HG02840 (cell line): ENCODE results near the gene CLEC11A.
"Not testable (repeated sequence)": the region's sequence is repeated elsewhere in the genome, so short reads cannot be mapped to it uniquely, and the experiment has no call there.

Experiments used
- ATAC-seq: cut with Tn5 transposase; IDR thresholded peaks from one replicate; pipeline ENCODE4 v1.9.1; 2021; ENCODE audit warnings: mild to moderate bottlenecking, moderate library complexity, moderate number of reproducible peaks; ENCODE audit not compliant: unreplicated experiment, low FRiP score

Gene CLEC11A

DNA sequence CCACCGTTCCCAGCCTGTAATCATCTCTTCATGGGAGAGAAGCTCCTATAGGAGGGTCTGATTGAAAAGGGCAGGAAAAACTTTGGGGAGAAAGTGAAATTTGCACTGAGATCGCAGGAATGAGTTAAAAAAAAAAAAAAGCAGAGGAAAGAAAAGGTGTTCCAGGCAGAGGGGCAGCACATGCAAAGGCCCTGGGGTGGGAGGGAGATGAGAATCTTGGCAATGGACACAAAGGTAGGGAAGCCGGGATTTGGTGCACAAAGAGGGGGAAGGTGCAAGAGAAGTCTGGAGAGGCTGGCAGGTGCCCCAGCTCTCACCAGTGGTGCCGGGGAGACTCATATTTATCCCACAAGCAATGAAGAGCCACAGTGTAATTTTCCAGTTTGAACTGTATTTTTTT is 30.7 kb downstream of the CLEC11A start:
- no peak for ATAC-seq

DNA sequence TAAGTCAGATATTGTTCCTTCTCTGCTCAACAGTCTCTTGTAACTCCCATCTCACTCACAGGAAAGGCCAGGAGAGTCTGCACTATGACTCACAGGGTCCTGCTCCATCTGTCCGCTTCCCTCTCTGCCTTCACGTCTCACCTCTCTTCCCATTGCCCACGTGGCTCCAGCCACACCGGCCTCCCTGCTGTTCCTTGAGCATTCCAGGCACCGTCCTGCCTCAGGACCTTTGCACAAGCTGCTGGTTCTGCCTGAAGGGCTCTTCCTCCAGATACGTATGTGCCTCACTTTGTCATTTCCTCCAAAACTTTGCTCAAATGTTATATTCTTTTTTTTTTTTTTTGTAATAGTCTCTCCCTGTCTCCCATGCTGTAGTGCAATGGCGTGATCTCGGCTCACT is 33.1 kb downstream of the CLEC11A start:
- ATAC-seq: not testable (repeated sequence)

DNA sequence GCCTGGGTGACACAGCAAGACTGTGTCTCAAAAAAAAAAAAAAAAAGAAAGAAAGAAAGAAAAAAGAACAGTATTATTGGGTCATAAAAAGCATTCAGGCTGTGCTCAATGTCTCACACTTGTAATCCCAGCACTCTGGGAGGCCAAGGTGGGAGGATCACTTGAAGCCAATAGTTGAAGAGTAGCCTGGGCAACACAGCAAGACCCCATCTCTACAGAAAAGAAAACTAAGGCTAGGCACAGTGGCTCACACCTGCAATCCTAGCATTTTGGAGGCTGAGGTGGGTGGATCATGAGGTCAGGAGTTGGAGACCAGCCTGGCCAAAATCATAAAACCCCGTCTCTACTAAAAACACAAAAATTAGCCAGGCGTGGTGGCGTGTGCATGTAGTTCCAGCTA is 34.5 kb downstream of the CLEC11A start:
- ATAC-seq: not testable (repeated sequence)

DNA sequence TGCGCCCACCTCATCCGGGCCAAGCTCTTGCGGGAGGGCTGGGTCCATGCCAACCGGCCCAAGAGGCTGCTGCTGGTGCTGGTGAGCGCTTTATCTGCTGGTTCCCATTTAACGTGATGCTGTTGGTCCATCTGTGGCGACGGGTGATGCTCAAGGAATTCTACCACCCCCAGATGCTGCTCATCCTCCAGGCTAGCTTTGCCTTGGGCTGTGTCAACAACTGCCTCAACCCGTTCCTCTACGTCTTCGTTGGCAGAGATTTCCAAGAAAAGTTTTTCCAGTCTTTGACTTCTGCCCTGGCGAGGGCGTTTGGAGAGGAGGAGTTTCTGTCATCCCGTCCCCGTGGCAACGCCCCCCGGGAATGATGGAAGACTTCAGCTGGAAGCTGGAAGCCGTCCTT is 35.9 kb downstream of the CLEC11A start:
- not testable (repeated sequence) for ATAC-seq

DNA sequence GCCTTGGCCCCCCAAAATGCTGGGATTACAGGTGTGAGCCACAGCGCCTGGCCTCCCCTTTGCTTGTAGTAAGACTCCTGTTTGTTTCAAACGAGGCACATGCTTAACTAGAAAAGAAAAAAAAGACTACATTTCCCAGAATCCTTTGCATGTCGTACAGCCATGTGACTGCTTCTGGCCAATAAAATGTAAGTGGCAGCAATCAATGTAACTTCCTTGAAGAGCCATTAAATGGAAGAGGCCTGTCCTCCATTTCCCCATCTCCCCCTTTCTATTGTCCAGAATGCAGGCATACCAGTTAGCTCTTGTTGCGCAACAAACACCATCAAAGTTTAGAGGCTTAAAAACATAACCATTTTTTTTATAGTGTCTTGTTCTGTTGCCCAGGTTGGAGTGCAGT is 36.7 kb downstream of the CLEC11A start:
- ATAC-seq: no peak

DNA sequence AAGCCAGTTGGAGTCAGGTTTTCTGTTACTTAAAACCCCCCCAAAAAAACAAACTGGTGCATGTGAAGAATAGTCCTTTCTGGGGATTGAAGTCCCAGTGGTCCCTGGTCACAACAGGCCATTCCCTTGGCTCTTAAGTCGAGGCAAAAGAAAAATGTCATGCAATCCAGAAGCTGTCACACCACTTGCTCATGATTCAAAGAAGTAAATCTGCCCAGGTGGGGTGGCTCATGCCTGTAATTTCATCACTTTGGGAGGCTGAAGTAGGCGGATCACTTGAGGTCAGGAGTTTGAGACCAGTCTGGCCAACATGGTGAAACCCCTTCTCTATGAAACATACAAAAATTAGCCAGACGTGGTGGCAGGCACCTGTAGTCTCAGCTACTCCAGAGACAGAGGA is 38.3 kb downstream of the CLEC11A start:
- ATAC-seq: not testable (repeated sequence)

DNA sequence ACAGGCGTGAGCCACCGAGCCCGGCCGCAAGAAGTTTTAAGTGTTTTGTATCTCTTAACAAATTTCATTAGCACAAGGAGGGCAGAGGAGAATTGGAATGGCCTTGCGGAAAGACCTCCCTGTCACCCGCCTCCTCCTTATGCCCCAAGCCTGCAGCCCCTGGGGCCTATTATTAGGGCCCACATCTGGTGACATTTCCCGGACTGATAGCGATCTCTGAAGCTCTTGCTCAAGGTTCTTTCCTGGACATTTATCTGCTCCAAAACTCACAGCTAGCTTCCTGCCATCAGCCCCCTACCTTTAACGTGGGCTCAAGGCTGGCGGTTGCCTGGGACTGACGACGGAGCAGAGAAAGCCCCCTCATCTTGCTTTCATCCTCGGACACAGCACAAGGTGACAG is 40.4 kb downstream of the CLEC11A start:
- ATAC-seq: not testable (repeated sequence)

DNA sequence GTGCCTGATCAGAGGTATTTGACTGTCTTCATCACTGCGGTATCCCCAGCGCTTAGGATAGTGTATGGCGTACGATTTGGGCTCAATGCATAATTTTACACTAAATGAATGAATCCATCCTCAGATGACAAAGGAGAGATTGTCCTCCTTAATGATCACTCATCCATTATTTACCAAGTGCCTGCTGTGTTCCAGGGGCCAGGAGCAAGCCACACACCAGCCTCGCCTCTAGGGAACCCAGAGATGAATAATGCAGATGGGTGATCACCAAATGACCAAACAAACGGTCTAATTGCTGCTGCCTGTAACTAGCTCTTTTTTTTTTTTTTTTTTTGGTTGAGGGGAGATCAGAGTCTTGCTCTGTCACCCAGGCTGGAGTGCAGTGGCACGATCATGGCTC is 41.2 kb downstream of the CLEC11A start:
- ATAC-seq: no peak

DNA sequence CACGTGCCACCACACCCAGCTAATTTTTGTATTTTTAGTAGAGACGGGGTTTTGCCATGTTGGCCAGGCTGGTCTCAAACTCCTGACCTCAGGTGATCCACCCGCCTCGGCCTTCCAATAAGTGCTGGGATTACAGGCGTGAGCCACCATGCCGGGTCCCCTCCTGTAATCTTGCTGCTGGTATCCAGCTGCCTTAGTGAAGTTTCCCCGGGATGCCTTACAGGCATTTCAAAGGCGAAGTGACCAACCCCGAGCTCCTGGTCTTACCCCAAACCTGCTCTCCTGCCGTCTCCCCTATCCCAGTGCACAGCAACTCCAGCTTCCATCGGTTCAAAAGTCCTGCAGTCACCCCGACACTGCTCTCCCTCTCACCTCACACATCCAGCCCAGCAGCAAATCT is 43.6 kb downstream of the CLEC11A start:
- not testable (repeated sequence) for ATAC-seq

DNA sequence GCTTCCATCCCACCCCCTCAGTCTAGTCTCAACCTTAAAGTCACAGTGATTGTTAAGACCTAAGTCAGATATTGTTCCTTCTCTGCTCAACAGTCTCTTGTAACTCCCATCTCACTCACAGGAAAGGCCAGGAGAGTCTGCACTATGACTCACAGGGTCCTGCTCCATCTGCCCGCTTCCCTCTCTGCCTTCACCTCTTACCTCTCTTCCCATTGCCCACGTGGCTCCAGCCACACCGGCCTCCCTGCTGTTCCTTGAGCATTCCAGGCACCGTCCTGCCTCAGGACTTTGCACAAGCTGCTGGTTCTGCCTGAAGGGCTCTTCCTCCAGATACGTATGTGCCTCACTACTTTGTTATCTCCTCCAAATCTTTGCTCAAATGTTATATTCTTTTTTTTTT is 44.1 kb downstream of the CLEC11A start:
- ATAC-seq: not testable (repeated sequence)

DNA sequence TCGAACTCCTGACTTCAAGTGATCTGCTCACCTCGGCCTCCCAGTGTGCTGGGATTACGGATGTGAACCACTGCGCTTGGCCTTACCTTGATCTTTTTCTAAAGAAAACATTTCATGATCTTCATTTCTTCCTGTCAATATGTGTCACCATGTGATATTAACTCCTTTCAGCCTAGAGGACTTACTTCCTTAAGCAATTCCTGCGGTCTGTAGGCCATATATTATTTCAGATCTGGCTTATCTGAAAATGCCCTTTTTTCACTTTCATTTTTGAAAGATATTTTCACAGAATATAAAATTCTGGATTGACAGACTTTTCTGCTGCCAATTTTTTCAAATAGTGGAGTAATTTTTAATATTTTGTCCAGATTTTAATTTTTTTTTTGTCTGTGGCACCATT is 45.1 kb downstream of the CLEC11A start:
- no peak for ATAC-seq

DNA sequence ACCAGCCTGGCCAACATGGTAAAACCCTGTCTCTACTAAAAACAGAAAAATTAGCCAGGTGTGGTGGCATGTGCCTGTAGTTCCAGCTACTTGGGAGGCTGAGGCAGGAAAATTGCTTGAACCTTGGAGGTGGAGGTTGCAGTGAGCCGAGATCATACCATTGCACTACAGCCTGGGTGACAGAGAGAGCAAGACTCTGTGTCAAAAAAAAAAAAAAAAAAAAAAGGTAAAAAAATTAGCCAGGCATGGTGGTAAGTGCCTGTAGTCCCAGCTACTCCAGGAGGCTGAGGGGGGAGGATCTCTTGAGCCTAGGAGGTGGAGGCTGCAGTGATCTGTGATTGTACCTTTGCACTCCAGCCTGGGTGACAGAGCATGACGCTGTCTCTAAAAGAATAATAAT is 47.0 kb downstream of the CLEC11A start, which contains the start of gene GPR32:
Gene GPR32, plus strand, starts transcription at position 301 of the 400 bp plus-strand sequence. CDS start 137 bp downstream, outside the sequence.
- not testable (repeated sequence) for ATAC-seq

DNA sequence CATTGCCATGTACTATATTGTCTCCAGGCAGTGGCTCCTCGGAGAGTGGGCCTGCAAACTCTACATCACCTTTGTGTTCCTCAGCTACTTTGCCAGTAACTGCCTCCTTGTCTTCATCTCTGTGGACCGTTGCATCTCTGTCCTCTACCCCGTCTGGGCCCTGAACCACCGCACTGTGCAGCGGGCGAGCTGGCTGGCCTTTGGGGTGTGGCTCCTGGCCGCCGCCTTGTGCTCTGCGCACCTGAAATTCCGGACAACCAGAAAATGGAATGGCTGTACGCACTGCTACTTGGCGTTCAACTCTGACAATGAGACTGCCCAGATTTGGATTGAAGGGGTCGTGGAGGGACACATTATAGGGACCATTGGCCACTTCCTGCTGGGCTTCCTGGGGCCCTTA is 47.7 kb downstream of the CLEC11A start:
- ATAC-seq: no peak

DNA sequence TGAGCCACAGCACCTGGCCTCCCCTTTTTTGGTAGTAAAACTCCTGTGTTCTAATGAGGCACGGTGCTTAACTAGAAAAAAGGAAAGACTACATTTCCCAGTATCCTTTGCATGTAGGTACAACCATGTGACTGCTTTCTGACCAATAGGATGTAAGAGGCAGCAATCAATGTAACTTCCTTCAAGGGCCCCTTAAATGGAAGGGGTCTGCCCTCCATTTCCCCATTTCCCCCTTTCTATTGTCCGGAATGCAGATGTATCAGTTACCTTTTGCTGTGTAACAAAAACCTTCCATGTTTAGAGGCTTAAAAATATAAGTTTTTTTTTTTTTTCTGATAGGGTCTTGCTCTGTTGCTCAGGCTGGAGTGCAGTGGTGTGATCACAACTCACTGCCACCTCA is 49.3 kb downstream of the CLEC11A start:
- no peak for ATAC-seq

DNA sequence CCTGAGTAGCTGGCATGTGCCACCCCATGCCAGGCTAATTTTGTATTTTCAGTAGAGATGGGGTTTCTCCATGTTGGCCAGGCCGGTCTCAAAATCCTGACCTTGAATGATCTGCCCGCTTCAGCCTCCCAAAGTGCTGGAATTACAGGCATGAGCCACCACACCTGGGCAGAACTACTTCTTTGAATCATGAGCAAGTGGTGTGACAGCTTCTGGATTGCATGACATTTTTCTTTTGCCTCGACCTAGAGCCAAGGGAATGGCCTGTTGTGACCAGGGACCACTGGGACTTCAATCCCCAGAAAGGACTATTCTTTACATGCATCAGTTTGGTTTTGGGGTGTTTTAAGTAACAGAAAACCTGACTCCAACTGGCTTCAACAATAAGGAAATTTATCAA is 49.7 kb downstream of the CLEC11A start:
- ATAC-seq: not testable (repeated sequence)

DNA sequence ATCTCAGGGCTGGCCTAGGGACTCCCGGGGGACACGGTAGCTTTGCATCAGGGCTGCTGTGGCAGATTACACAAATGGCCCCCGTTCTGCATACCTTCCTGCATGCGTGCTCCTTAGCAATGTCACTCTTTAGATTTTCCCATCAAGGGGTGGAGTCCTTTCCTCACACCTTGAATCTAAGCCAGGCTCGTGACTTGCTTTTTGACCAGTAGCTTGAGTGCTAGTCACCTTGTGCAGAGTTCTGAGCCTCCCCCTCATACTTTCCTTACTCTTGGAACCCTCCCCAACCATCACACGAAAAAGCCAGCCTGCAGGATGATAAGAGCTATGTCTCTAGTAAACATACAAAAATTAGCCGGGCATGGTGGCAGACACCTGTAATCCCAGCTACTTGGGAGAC is 50.3 kb downstream of the CLEC11A start:
- not testable (repeated sequence) for ATAC-seq
